Lower leg skin (tissue), 3 donors: Measurements from ENCODE around the gene GOSR1.

ENCODE experiments used
- CTCF ChIP-seq, 3 donors: fragments of 450-650 bp; IDR thresholded peaks; one replicate each; pipeline ENCODE4 v1.5.1; 2016; ENCODE audit warnings: antibody characterized with exemption in 3 of 3, mild to moderate bottlenecking in 3 of 3, moderate library complexity in 2 of 3
- POLR2A ChIP-seq, 2 donors: fragments of 450-650 bp; IDR thresholded peaks; one replicate each; pipeline ENCODE4 v1.6.1; 2016 to 2017; ENCODE audit warnings: antibody characterized with exemption in 2 of 2, mild to moderate bottlenecking in 1 of 2, moderate library complexity in 1 of 2

GRCh38 chr17:30549864-30550511, 72.8 kb downstream of the GOSR1 start:
- TF ChIP-seq POLR2A (IDR thresholded peaks at IDR 0.05) (no peak), CTCF (IDR thresholded peaks at IDR 0.05) (no peak)
